ENCODE data around the gene APBB3.
"Not testable (repeated sequence)": the region's sequence is repeated elsewhere in the genome, so short reads cannot be mapped to it uniquely, and the experiment has no call there.

Gene APBB3

GRCh38 chr5:140564196-140565023, at the start of gene APBB3, which contains the start of gene SLC35A4:
TSS of gene APBB3 (minus strand) at chr5:140564598. CDS start at chr5:140564245, 353 bp downstream.
TSS of gene SLC35A4 (plus strand) at chr5:140564828. CDS start at chr5:140567170, 2,342 bp downstream.
- peak; percentile 97 for DNase-seq (ENCODE audit: low spot score)

GRCh38 chr5:140611020-140611521, 46.7 kb upstream of the APBB3 start:
- no peak for DNase-seq (ENCODE audit: low spot score)

- DNase-seq (ENCODE audit: low spot score): peak; percentile 41
These were observed 44.7 kb upstream of the APBB3 start for GRCh38 chr5:140609126-140609525.

GRCh38 chr5:140608722-140609121, 44.3 kb upstream of the APBB3 start:
- no peak for DNase-seq (ENCODE audit: low spot score)

- no peak for DNase-seq (ENCODE audit: low spot score)
These were observed 42.6 kb upstream of the APBB3 start for GRCh38 chr5:140607031-140607430.

- DNase-seq (ENCODE audit: low spot score): no peak
These were observed 41.5 kb upstream of the APBB3 start for GRCh38 chr5:140605879-140606278.

- DNase-seq (ENCODE audit: low spot score): no peak
These were observed 39.3 kb upstream of the APBB3 start for GRCh38 chr5:140603734-140604133.

GRCh38 chr5:140603446-140603698, 39.0 kb upstream of the APBB3 start:
- not testable (repeated sequence) for DNase-seq (ENCODE audit: low spot score)

GRCh38 chr5:140602147-140602546, 37.7 kb upstream of the APBB3 start:
- DNase-seq (ENCODE audit: low spot score): no peak

- no peak for DNase-seq (ENCODE audit: low spot score)
These were observed 35.7 kb upstream of the APBB3 start for GRCh38 chr5:140600096-140600495.

- DNase-seq (ENCODE audit: low spot score): no peak
These were observed 34.4 kb upstream of the APBB3 start for GRCh38 chr5:140598836-140599235.

- DNase-seq (ENCODE audit: low spot score): no peak
These were observed 31.9 kb upstream of the APBB3 start for GRCh38 chr5:140596321-140596741.

- DNase-seq (ENCODE audit: low spot score): no peak
These were observed 31.3 kb upstream of the APBB3 start for GRCh38 chr5:140595538-140596300.

- no peak for DNase-seq (ENCODE audit: low spot score)
These were observed 29.8 kb upstream of the APBB3 start for GRCh38 chr5:140594169-140594568.

- not testable (repeated sequence) for DNase-seq (ENCODE audit: low spot score)
These were observed 28.7 kb upstream of the APBB3 start for GRCh38 chr5:140593070-140593469.

- peak; percentile 67 for DNase-seq (ENCODE audit: low spot score)
These were observed 27.5 kb upstream of the APBB3 start for GRCh38 chr5:140591747-140592372.

- DNase-seq (ENCODE audit: low spot score): no peak
These were observed 26.5 kb upstream of the APBB3 start for GRCh38 chr5:140590861-140591260.

GRCh38 chr5:140588311-140589070, 24.1 kb upstream of the APBB3 start:
- DNase-seq (ENCODE audit: low spot score): peak; percentile 69

GRCh38 chr5:140587495-140587894, 23.1 kb upstream of the APBB3 start:
- DNase-seq (ENCODE audit: low spot score): no peak

GRCh38 chr5:140579188-140579747, 14.9 kb upstream of the APBB3 start:
- DNase-seq (ENCODE audit: low spot score): not testable (repeated sequence)

- no peak for DNase-seq (ENCODE audit: low spot score)
These were observed 12.4 kb upstream of the APBB3 start for GRCh38 chr5:140576776-140577201.

All from GM03348 (cell line).